SK-N-SH treated with all-trans-retinoic acid at 6 μM for 48 hours (cell line): Measurements from ENCODE around the gene RAB8B.

Experiments used
- ATAC-seq: fragments of 200-7000 bp; cut with Tn5 transposase; 3 replicates; pipeline ENCODE4 v1.9.1; 2020; ENCODE audit warnings: mild to moderate bottlenecking, moderate library complexity
- ARNTL ChIP-seq: fragments of 450-650 bp; formaldehyde crosslinking; IDR thresholded peaks from 2 replicates; pipeline ENCODE4 v1.5.0; 2020; ENCODE audit warnings: low read depth, mild to moderate bottlenecking, moderate library complexity, borderline replicate concordance
- BACH2 ChIP-seq: fragments of 250-450 bp; sonication (Bioruptor Pico); IDR thresholded peaks from 2 replicates; pipeline ENCODE4 v1.9.0; 2021; ENCODE audit warnings: mild to moderate bottlenecking, borderline replicate concordance
- CSDC2 ChIP-seq: fragments of 250-450 bp; sonication (Bioruptor Pico); IDR thresholded peaks from 2 replicates; pipeline ENCODE4 v1.5.0; 2020; ENCODE audit warnings: mild to moderate bottlenecking, moderate library complexity
- CSRNP3 ChIP-seq: fragments of 250-450 bp; sonication (Bioruptor Pico); IDR thresholded peaks from 2 replicates; pipeline ENCODE4 v1.5.1; 2021; ENCODE audit warnings: mild to moderate bottlenecking, moderate library complexity
- ESRRG ChIP-seq: fragments of 250-450 bp; sonication (Bioruptor Pico); IDR thresholded peaks from 2 replicates; pipeline ENCODE4 v1.6.1; 2021; ENCODE audit warnings: mild to moderate bottlenecking
- GLIS3 ChIP-seq: fragments of 250-450 bp; sonication (Bioruptor Pico); IDR thresholded peaks from 2 replicates; pipeline ENCODE4 v1.5.0; 2020; ENCODE audit warnings: mild to moderate bottlenecking, moderate library complexity
- ISL1 ChIP-seq: fragments of 250-450 bp; sonication (Bioruptor Pico); IDR thresholded peaks from 2 replicates; pipeline ENCODE4 v2.1.2; 2022; ENCODE audit warnings: mild to moderate bottlenecking, moderate library complexity
- OSR1 ChIP-seq: fragments of 250-450 bp; sonication (Bioruptor Pico); IDR thresholded peaks from 2 replicates; pipeline ENCODE4 v1.8.0; 2022; ENCODE audit warnings: moderate library complexity, mild to moderate bottlenecking, inconsistent platforms
- PATZ1 ChIP-seq: fragments of 250-450 bp; sonication (Bioruptor Pico); IDR thresholded peaks from 2 replicates; pipeline ENCODE4 v1.8.0; 2020; ENCODE audit warnings: mild to moderate bottlenecking, moderate library complexity, borderline replicate concordance
- POU6F1 ChIP-seq: fragments of 250-450 bp; sonication (Bioruptor Pico); IDR thresholded peaks from 2 replicates; pipeline ENCODE4 v1.8.0; 2021; ENCODE audit warnings: low read depth, mild to moderate bottlenecking, moderate library complexity, borderline replicate concordance
- PPARA ChIP-seq: fragments of 250-450 bp; sonication (Bioruptor Pico); IDR thresholded peaks from 2 replicates; pipeline ENCODE4 v1.5.0; 2020; ENCODE audit warnings: mild to moderate bottlenecking, borderline replicate concordance
- RARB ChIP-seq: fragments of 250-450 bp; sonication (Bioruptor Pico); IDR thresholded peaks from 2 replicates; pipeline ENCODE4 v1.8.0; 2021; ENCODE audit warnings: mild to moderate bottlenecking, moderate library complexity
- SNAI2 ChIP-seq: fragments of 250-450 bp; sonication (Bioruptor Pico); IDR thresholded peaks from 2 replicates; pipeline ENCODE4 v1.5.0; 2020; ENCODE audit warnings: mild to moderate bottlenecking, moderate library complexity
- TCF4 ChIP-seq: fragments of 250-450 bp; sonication (Bioruptor Pico); IDR thresholded peaks from 2 replicates; pipeline ENCODE4 v1.8.0; 2021; ENCODE audit warnings: mild to moderate bottlenecking, moderate library complexity, borderline replicate concordance
- TOX ChIP-seq: fragments of 250-450 bp; sonication (Bioruptor Pico); IDR thresholded peaks from 2 replicates; pipeline ENCODE4 v1.8.0; 2021; ENCODE audit warnings: mild to moderate bottlenecking, moderate library complexity, borderline replicate concordance
- TSHZ2 ChIP-seq: fragments of 250-450 bp; sonication (Bioruptor Pico); IDR thresholded peaks from 2 replicates; pipeline ENCODE4 v1.5.0; 2020; ENCODE audit warnings: mild to moderate bottlenecking, moderate library complexity
- ZC3H10 ChIP-seq: fragments of 250-450 bp; sonication (Bioruptor Pico); IDR thresholded peaks from 2 replicates; pipeline ENCODE4 v1.5.1; 2021; ENCODE audit warnings: mild to moderate bottlenecking, moderate library complexity
- ZFP30 ChIP-seq: fragments of 450-650 bp; formaldehyde crosslinking; IDR thresholded peaks from 2 replicates; pipeline ENCODE4 v1.5.0; 2022; ENCODE audit warnings: mild to moderate bottlenecking, moderate library complexity
- ZNF565 ChIP-seq: fragments of 450-650 bp; formaldehyde crosslinking; conservative IDR thresholded peaks from 2 replicates; pipeline ENCODE4 v1.5.0; 2020; ENCODE audit warnings: low read depth, mild to moderate bottlenecking, moderate library complexity
- ZNF70 ChIP-seq: fragments of 450-650 bp; formaldehyde crosslinking; IDR thresholded peaks from 2 replicates; pipeline ENCODE4 v1.5.0; 2020; ENCODE audit warnings: mild to moderate bottlenecking, moderate library complexity
- ZNF8 ChIP-seq: fragments of 450-650 bp; formaldehyde crosslinking; IDR thresholded peaks from 2 replicates; pipeline ENCODE4 v1.5.0; 2020; ENCODE audit warnings: mild to moderate bottlenecking, moderate library complexity

RAB8B gene

GRCh38 chr15:63157118-63157843 lies 32.1 kb upstream of the RAB8B start, which contains the start of gene RPS27L:
TSS of gene RPS27L (minus strand) at chr15:63157477. CDS start at chr15:63157405, 72 bp downstream.
- ATAC-seq: peak; percentile 97
- TF ChIP-seq ESRRG (CRISPR knock-in tag): no peak
- TF ChIP-seq POU6F1 (CRISPR knock-in tag): 0 out of 2 replicates have a peak, but pooled peaks have one; percentile 16
- TF ChIP-seq SNAI2 (CRISPR knock-in tag): no peak
- TF ChIP-seq TSHZ2: 0 out of 2 replicates have a peak, but pooled peaks have one; percentile 42
- no peak for TF ChIP-seq PATZ1 (CRISPR knock-in tag)
- TF ChIP-seq ZC3H10 (CRISPR knock-in tag): no peak
- TF ChIP-seq PPARA (CRISPR knock-in tag): no peak
- TF ChIP-seq ZNF70 (CRISPR knock-in tag): no peak
- TF ChIP-seq ZNF8 (CRISPR knock-in tag): no peak
- peak; percentile 10; the same call in 1 of the 2 replicates for TF ChIP-seq TCF4 (CRISPR knock-in tag)
- no peak for TF ChIP-seq RARB (CRISPR knock-in tag)
- TF ChIP-seq CSRNP3 (CRISPR knock-in tag): no peak
- TF ChIP-seq ZFP30 (CRISPR knock-in tag): no peak
- TF ChIP-seq BACH2: no peak
- no peak for TF ChIP-seq OSR1 (CRISPR knock-in tag)
- no peak for TF ChIP-seq ARNTL (CRISPR knock-in tag)
- no peak for TF ChIP-seq ISL1 (CRISPR knock-in tag)

GRCh38 chr15:63157891-63158431 lies 31.4 kb upstream of the RAB8B start:
- ATAC-seq: peak; percentile 80
- TF ChIP-seq ZFP30 (CRISPR knock-in tag): no peak
- TF ChIP-seq TOX (CRISPR knock-in tag): no peak
- TF ChIP-seq ISL1 (CRISPR knock-in tag): no peak
- no peak for TF ChIP-seq PATZ1 (CRISPR knock-in tag)
- TF ChIP-seq TSHZ2: no peak
- TF ChIP-seq GLIS3: no peak
- no peak for TF ChIP-seq CSDC2
- TF ChIP-seq ZNF565 (CRISPR knock-in tag): no peak
- no peak for TF ChIP-seq CSRNP3 (CRISPR knock-in tag)
- TF ChIP-seq TCF4 (CRISPR knock-in tag): no peak
